Myocyte (in vitro differentiated cells): Measurements from ENCODE around the gene GGT7. TPM values are rescaled to one million over a fixed set of nuclear protein-coding genes. Genes with fewer than 3 reads are reported as not detected.
"Not testable (repeated sequence)": the region's sequence is repeated elsewhere in the genome, so short reads cannot be mapped to it uniquely, and the experiment has no call there.

ENCODE experiments used
- DNase-seq: peaks from one replicate; pipeline ENCODE4 v3.0.0-alpha.2; 2012; ENCODE audit warnings: low read depth
- polyA plus RNA-seq: library from polyadenylated mRNA; unstranded; fragments of >200 nt; gene quantifications from one replicate; pipeline ENCODE4 v1.2.1, GENCODE V29; 2012; ENCODE audit warnings: missing spikeins
- total RNA-seq: library from RNA; depleted of rRNA; stranded (reverse); fragments of >200 nt; gene quantifications from 2 replicates; pipeline ENCODE4 v1.2.3, GENCODE V29; 2014

The GGT7 gene, protein sequence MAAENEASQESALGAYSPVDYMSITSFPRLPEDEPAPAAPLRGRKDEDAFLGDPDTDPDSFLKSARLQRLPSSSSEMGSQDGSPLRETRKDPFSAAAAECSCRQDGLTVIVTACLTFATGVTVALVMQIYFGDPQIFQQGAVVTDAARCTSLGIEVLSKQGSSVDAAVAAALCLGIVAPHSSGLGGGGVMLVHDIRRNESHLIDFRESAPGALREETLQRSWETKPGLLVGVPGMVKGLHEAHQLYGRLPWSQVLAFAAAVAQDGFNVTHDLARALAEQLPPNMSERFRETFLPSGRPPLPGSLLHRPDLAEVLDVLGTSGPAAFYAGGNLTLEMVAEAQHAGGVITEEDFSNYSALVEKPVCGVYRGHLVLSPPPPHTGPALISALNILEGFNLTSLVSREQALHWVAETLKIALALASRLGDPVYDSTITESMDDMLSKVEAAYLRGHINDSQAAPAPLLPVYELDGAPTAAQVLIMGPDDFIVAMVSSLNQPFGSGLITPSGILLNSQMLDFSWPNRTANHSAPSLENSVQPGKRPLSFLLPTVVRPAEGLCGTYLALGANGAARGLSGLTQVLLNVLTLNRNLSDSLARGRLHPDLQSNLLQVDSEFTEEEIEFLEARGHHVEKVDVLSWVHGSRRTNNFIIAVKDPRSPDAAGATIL
- total RNA-seq: 3.1 and 4.0 TPM in 2 replicates
- polyA plus RNA-seq: 10.2 TPM

DNA sequence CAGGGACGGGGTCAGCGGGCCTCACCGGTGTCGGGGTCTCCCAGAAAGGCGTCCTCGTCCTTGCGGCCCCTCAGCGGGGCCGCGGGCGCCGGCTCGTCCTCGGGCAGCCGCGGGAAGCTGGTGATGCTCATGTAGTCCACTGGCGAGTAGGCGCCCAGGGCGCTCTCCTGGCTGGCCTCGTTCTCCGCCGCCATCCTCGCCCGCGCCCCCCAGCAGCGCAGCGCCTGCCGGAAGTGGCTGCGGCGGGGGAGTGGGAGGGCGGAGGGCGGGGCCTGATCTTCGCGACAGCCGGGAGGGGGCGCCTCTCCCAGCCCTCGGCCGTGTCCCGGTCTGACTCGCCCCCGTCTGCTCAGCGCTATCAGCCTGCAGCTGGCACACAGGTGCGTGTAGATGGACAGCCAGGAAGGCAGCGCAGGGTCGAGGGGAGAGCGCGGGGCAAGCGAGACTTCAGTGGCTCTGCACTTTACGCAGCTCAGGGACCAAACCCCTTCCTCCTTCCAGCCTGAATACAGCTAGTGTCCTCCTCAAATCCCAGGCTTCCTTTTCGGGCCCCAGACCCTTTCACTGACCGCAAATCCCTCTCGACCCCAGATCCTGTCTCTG lies at the start of gene GGT7:
GGT7 (minus strand) TSS at position 235 of the 603 bp plus-strand sequence; CDS start at position 194, 41 bp downstream.
- peak; percentile 76 for DNase-seq

DNA sequence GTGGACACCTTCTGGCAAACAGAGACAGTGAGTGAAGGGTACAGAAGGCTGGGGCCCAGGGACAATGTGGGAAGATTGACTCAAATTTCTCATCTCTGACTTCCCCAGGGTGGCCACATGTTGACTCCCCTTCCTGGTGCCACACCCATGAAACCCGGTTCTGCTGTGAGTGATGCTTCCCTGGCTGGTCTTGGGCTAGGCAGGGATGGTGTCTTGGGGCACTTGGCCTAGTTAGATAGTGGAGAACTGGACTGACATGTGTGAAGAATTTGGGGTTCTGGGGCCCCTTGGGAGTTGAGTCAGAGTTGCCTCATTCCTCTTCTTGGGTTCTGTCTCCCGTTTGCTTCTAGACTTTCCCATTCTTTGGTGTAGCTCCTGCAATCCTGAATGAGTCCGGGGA lies 48.8 kb upstream of the GGT7 start:
- no peak for DNase-seq

DNA sequence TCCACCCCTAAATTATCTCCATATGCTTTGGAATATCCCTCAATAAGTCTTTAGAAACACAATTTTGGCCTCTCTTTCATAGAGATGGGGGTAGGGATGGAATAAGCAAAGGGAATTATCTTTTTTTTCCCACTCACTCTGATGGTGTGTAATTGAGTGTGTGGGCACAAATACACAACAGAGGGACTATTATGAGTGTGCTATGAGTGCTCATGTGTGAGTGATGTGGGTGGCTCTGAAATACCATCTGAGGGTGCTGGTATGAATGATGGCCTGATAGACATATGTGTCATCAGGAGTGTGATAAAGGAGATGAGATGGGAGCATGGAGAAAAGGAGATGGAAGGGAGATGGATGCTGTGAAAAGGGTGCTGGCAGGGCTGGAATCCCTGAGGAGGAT lies 47.4 kb upstream of the GGT7 start:
- no peak for DNase-seq

DNA sequence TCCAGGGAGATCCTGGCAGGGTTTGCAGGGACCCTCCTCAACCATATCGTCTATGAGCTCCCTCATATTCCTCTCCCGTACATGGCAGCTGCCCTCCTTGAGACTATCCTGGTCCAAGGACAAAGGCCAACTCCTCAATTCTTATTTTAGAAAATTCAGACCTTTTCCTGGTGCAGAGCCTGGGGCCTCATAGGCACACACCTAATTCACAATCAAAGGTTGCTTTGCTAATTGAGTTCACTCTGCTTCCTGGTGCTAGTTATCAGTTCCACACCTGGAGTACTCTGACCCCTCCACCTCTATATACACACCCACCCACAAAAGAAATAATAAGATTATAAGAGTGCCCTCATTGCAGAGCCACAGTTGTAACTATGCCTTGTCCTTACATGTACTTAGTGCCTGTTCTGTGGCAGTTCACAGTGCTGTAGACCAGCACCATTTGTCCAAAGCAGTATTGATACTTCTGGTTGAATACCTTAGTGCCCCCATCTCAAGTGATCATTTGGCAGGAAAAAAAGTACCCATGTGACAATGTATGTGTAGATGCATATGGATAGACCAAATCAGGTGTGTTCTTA lies 44.2 kb upstream of the GGT7 start:
- no peak for DNase-seq

DNA sequence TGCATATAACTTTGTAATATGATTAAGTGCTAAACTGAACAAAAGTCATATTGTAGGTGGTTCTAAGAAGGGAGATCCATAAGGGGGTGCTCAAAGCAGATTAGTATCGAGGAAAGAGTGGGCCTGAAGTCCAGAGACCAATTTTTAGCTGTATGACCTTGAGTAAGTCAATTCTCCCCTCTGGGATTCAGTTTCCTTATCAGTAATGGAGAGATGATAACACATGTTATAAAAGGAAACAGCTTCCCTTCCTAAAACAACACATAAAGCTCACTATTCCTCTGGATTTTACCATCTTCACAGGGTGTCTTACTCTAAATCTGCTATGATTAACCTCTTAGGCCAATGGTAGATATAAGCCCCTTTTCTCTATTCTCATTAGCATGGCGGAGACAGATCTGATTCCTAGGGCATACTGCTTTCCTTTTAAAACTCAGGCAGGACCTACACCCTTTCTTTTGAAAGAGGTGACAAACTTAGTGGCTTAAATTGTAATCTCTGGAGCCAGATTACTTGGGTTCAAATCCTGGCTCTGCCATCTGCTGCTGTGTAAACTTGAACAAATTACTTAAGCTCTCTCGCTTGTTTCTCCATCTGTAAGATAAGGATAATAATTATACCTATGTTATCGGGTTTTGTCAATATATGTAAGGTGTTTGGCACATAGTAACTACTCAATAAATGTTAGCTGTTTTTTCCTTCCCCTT lies 43.2 kb upstream of the GGT7 start:
- DNase-seq: no peak

DNA sequence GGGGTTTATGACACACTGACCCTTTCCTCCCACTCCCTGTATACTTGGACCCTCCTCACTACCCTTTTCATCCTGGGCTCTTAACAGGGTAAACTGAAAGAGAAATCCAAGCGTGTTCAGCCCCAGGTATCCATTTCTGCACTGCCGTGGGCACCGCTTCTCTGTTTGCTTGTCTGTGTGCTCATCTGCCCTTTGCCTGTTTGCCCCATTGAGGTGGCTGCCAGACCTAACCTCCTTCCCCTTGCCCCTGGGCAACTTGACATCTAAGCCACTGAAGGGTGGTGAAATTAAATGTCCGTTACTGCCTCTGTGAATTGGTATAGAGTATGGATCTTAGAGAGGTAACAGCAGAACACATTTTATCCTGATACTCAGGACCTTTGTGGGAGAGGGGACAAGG lies 42.5 kb upstream of the GGT7 start:
- no peak for DNase-seq

DNA sequence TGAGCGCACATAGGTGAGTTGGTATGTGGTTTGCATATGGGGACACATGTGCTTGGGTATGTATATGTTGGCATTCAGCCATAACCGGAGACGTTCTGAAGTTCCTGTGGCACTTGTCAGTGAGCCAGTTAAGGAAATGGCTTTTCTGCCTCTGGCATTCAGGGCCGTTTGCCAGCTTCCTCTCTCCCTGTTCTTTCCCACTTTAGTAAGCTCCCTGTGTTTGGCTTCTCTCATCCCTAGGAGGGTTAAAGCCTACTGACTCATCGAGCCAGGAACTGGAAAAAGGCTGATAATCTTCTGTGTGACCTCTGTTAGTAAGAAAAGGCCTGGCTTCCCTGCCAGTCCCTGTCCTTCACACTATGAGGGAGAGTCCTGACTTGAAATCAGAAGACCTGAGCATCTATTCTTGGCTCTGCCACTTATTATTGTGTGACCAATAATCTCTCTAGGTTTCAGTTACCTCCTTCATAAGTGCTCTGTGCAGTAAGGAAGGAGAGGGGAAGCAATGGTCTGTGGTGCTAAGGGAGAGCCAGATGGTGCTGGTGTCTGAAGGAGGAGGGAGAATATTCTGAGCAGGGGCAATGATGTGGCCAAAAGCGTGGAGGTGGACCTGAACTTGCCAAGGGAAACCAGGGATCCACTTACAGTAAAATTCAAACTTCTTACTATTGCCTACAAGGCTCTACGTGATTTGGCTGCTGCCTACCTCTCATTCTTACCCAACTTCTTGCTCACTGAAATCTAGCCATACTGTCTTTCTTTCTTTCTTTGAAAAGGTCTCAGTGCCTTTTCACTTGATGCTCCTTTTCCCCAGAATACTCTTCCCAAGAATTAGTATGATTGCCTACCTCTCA lies 35.2 kb upstream of the GGT7 start:
- peak; percentile 91 for DNase-seq

DNA sequence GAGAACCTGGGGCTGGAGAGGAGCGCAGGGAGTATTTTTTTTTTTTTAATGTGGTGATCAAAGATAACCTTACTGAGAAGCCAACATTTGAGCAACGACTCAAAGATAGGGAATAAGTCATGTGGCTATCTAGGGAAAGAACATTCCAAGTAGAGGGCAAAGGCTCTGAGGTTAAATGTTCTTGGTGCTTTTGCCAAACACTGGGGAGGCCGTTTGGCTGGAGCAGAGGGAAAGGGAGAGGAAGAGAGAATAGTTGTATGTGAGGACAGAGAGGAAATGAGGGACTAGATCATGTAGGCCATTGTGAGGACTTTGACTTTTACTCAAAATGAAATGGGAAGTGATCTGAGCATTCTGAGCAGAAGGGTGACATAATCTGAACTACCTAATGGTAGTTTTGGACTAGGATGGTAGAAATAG lies 31.6 kb upstream of the GGT7 start:
- DNase-seq: peak; percentile 15

DNA sequence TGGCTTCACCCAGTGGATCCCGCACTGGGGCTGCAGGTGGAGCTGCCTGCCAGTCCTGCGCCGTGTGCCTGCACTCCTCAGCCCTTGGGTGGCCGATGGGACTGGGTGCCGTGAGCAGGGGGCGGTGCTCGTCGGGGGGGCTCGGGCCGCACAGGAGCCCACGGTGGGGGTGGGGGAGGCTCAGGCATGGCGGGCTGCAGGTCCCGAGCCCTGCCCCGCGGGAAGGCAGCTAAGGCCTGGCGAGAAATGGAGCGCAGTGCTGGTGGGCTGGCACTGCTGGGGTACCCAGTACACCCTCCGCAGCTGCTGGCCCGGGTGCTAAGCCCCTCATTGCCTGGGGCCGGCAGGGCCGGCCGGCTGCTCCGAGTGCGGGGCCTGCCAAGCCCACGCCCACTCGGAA lies 26.1 kb upstream of the GGT7 start:
- DNase-seq: not testable (repeated sequence)

DNA sequence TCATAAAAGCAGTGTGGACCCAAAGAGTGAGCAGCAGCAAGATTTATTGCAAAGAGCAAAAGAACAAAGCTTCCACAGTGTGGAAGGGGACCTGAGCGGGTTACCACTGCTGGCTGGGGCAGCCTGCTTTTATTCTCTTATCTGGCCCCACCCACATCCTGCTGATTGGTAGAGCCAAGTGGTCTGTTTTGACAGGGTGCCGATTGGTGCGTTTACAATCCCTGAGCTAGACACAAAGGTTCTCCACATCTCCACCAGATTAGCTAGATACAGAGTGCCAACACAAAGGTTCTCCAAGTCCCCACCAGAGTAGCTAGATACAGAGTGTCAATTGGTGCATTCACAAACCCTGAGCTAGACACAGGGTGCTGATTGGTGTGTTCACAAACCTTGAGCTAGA lies 25.5 kb upstream of the GGT7 start:
- not testable (repeated sequence) for DNase-seq

DNA sequence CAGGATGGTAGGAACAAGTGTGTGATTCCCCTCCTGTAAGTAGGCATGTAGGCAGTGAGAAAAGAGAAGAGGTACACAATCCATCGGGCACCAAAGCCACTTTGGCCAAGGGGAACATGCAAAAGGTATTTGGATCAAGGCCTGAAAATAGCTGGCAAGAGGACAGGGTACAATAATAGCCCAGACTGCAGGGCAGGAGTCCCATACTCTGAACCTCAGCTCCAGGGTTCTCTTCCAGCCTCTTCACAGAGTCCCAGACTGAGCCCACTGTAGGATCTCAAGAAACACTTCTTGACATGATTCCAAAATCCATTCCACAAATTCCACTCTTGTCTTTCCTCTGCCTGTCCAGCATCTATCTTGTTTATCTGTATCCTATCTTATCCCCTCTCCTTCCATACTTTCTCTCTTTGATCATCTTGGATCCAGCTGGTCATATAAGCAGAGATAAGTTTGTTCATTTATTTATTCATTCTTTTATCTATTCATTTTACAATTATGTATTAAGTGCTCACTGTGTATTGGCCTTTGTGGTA lies 23.5 kb upstream of the GGT7 start:
- peak; percentile 40 for DNase-seq

DNA sequence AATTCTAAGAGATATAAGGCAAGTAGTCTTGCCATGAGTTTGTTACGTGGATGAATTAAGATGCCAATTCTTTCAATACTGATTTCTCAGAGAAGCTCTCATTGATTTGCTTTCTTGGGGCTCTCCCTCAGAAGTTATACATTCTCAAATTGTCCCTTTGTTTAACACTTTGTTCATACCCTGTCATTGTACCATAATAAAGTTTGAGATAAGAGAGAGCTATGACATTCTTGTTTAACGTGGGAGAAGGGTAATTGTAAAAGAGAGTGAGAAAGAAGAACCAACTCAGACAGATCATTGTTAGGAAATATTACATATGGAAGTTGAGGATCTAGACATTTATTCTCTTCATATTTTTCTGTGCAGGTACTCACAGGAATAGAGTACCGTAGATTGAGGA lies 22.8 kb upstream of the GGT7 start:
- DNase-seq: no peak

DNA sequence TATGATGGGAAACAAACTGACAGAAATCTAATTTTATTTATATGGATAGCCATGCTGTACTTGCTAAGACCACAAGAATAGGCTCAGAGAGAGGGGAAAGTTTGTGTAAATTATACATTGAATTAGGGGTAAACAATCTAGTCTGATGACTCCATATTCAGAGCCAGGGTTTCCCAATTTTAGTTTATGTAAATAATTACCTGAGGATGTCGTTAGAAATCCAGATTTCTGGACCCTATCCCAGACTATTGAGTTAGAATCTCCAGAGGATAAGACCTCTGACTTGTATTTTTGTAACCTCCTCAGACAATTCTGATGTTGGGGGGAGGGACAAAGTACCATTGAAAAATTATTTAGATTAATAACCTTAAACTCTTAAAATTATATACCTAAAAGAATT lies 22.1 kb upstream of the GGT7 start:
- no peak for DNase-seq

DNA sequence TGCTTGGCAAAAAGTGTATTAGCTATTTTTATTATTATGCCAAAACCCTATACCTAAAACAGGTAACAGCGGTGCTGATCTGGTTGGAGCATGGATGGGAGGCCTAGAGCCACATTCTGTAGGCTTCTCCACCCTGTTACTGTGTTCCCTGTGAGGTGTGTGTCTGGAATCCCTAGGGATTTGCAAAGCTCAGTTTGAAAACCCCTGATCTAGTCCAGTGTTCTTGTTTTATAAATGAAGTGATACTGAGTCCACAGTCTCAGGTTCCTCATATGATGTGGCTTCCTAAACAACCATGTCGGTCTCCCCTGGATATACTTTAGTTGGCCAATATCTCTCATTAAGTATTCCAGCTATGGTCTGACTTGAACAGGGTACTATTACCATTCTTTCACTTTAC lies 20.0 kb upstream of the GGT7 start:
- DNase-seq: no peak

DNA sequence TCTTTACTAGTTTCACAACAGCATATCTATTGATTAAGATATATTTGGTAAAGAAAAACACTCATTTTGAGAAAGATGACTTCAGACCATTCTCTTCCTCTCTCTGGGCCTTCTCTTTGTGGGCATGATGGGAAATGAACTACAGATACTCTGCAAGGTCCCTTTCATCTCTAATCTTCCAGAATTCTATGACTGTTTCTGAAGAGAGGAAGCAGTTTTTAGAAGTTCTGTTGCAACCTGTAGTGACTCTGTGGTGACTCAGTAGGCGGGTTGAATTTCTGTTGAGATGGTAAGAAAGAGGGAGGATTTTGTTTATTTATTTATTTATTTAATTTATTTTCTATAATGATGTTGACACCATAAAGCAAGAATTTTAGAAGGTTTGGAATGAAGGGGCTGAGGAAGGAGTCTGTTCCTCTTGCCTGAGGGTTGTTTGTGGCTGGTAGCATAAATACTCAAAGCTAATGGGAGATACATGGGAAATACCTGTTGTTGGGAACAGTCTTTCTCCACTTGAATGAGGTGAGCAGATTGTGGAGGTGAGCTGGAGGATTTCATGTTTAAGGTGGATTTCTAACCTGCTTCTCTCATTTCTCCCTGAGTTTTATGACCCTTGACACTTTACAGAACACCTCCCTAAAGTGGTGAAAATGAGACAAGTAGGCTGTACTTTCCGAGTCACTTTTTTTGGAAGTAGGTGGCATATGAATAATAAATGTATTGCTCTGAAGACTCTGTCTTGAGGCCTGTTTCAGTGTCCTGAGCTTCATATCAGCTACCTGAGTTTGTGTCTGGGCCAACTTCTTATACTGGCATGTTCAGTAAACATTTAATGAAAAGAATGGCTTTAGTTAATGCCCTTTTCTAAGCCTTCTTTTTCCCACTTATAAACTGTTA lies 18.8 kb upstream of the GGT7 start:
- DNase-seq: no peak

DNA sequence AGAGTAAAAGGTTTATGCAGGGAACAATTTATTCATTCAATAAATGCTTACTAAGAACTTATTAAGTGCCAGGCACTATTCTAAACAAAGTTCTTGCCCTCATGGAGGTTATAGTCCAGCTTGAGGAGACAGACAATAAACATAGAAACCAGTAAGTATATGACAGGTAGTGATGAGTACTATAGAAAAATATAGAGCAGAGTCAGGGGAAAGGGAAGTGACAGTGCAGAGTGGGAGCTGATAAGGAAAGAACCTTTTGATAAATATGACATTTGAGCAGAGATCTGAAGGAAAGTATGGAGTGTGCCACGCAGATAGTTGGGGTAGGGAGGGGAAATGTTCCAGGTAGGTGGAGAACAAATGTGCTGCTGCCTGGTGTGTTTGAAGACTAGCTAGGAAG lies 15.8 kb upstream of the GGT7 start:
- no peak for DNase-seq

DNA sequence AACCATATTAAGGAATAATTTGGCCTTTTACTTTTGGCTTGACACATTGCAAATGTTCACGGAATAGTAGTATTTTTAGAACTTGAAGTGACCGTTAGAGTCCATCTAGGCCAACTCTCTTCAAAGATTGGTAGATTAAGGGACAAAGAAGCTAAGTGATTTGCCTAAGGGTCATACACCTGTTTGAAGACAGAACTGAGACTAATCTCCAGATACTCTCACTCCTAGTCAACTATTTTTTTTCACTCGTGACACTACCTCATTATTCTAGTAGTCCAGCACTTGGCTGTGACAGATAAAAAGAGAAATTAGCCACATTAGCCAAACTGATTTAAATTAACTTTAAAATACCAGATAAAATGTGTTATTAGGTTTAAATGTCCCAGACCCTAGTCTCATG lies 14.4 kb upstream of the GGT7 start:
- no peak for DNase-seq

DNA sequence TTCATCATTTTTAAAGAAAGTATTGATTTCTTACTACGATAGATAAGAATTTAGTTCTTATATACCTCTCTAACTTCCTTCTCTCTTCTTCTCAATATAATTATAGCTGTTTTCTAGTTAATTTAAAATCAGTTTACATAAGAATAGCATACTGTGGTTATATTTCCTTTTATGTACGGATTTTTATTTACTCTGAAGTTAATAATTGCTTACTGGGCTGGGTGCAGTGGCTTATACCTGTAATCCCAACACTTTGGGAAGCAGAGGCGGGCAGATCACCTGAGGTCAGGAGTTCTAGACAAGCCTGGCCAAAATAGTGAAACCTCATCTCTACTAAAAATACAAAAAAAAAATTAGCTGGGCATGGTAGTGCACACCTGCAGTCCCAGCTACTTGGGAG lies 13.5 kb upstream of the GGT7 start:
- DNase-seq: no peak

DNA sequence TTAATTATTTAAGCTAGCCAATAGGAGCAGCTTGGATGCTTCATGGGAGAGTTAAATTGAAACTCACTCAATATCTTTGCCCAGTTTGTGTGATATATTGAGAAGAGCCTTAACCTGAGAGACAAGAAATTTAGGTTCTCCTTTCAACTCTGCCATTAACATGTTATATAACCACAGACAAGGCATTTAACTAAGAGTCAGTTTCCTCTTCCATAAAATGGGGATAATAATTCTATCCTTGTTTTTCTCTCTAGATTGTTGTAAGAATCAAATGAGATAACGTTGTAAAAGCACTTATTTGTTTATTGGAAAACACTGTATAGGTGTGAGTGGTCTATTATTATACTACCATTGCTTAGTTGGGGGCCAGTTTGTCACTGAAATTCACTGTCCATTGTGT lies 11.6 kb upstream of the GGT7 start:
- DNase-seq: no peak
